Muscle layer of duodenum (tissue), 2 donors: ENCODE measurements around the gene ANHX.
"Not testable (repeated sequence)": the region's sequence is repeated elsewhere in the genome, so short reads cannot be mapped to it uniquely, and the experiment has no call there.

Experiments used
- H3K27ac ChIP-seq: one replicate; pipeline ENCODE4 v1.7.0; 2013; ENCODE audit warnings: mild to moderate bottlenecking, low read length
- H3K27me3 ChIP-seq: one replicate; pipeline ENCODE4 v1.7.0; 2013; ENCODE audit warnings: low read depth, mild to moderate bottlenecking, control low read depth, low read length
- H3K36me3 ChIP-seq, 2 donors: one replicate each; pipeline ENCODE4 v1.7.0; 2013; ENCODE audit warnings: low read length in 2 of 2, control low read depth in 1 of 2, mild to moderate bottlenecking in 1 of 2; ENCODE audit not compliant: insufficient read depth in 2 of 2, control insufficient read depth in 1 of 2
- H3K4me1 ChIP-seq, 2 donors: one replicate each; pipeline ENCODE4 v1.7.0; 2013; ENCODE audit warnings: low read length in 2 of 2, mild to moderate bottlenecking in 2 of 2, control low read depth in 1 of 2, moderate library complexity in 1 of 2; ENCODE audit not compliant: insufficient read depth in 2 of 2, control insufficient read depth in 1 of 2
- H3K4me3 ChIP-seq, 2 donors: one replicate each; pipeline ENCODE4 v1.7.0; 2013; ENCODE audit warnings: low read length in 2 of 2, low read depth in 1 of 2, mild to moderate bottlenecking in 1 of 2
- H3K9me3 ChIP-seq, 2 donors: one replicate each; pipeline ENCODE4 v1.7.0; 2013; ENCODE audit warnings: low read length in 2 of 2, control low read depth in 1 of 2, mild to moderate bottlenecking in 1 of 2; ENCODE audit not compliant: control insufficient read depth in 1 of 2
- donor health status: healthy.

Gene ANHX

DNA sequence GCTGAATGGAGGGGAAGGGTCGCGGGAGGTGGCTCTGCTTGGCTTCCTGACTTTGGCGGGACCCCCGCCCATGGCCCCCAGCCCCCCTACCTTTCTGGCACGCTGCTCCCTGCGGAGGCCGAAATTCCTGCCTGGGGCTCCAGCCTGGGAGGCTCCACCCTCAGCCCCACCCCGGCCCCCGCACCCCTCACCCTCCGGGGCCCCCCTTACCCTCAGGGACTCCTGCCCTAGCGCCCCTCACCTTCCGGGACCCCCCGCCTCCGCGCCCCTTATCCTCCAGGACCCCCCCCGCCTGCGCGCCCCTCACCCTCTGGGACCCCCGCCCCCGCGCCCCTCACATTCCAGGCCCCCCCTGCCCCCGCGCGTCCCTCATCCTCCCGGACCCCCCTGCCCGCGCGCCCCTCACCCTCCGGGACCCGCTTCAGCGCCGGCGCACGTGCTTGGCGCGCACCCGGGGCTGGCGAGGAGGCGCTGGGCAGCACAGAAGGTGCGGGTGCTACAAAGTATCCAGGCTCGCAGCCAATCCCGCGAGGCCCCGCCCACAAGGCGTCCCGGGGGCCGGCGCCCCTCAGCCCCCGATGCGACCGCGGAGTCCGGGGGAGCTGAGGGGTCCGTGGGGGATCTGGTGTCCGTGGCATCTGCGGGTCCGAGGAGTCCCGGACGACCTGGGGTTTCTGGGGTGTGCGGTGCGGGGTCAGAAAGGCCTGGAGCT lies at the start of gene ANHX:
ANHX (minus strand) TSS at position 477 of the 712 bp plus-strand sequence. CDS start 1,521 bp downstream, outside the sequence.
- Histone ChIP-seq H3K27me3 (no peaks in the 10 kb centered on the region), H3K9me3 (peaks cover 4 to 31% of the 10 kb centered on the region in 2 donors), H3K4me1 (no peaks in the 10 kb centered on the region), H3K36me3 (no peaks in the 10 kb centered on the region), H3K4me3 (no peak within 1 kb of the TSS), H3K27ac (no peak within 1 kb of the TSS)

DNA sequence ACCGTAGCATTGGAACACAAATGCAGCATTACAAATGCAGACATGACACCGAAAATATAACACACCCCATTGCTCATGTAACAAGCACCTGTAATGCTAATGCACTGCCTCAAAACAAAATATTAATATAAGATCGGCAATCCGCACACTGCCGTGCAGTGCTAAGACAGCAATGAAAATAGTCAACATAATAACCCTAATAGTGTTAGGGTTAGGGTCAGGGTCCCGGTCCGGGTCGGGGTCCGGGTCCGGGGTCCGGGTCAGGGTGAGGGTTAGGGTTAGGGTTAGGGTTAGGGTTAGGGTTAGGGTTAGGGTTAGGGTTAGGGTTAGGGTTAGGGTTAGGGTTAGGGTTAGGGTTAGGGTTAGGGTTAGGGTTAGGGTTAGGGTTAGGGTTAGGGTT lies 29.0 kb upstream of the ANHX start:
- not testable (repeated sequence) for H3K4me3 ChIP-seq, H3K27ac ChIP-seq, H3K27me3 ChIP-seq, H3K36me3 ChIP-seq, H3K4me1 ChIP-seq, H3K9me3 ChIP-seq

DNA sequence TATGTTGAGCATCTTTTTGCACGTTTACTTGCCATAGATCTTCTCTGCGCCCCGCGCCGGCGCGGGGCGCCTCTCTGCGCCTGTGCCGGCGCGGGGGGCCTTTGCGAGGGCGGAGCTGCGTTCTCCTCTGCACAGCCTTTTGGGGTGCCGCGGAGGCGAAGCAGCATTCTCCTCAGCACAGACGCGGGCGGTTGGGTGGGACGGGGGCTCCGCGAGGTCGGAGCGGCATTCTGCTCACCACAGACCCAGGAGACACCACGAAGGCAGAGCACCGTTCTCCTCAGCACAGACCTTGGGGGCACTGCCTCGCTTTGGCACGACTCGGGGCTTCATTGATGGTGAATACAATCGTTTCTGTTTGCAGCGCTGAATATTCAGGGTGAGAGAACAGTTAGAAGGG lies 28.5 kb upstream of the ANHX start:
- H3K9me3 ChIP-seq: no peaks in the 10 kb centered on the region
- no peaks in the 10 kb centered on the region for H3K27me3 ChIP-seq
- no peak overlapping the region for H3K4me3 ChIP-seq
- H3K36me3 ChIP-seq: no peaks in the 10 kb centered on the region
- no peaks in the 10 kb centered on the region for H3K4me1 ChIP-seq
- H3K27ac ChIP-seq: no peak overlapping the region

- Histone ChIP-seq H3K36me3 (no peaks in the 10 kb centered on the region), H3K4me3 (no peak overlapping the region), H3K27ac (no peak overlapping the region), H3K9me3 (peaks cover 0 to 9% of the 10 kb centered on the region in 2 donors), H3K27me3 (no peaks in the 10 kb centered on the region), H3K4me1 (no peaks in the 10 kb centered on the region)
Observed at GRCh38 chr12:133256321-133256720, 20.6 kb upstream of the ANHX start.

DNA sequence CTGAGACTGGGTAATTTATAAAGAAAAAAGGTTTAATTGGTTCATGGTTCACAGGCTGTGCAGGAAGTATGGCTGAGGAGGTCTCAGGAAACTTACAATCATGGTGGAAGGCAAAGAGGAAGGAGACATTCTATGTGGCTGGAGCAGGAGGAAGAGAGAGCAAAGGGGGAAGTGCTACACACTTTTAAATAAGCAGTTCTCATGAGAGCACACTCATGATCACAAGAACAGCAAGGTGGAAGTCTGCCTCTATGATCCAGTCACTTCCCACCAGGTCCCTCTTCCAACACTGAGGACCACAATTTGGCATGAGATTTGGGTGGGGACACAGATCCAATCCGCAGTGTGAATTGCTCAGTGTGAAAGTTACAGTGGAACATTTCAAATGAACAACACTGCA lies 20.2 kb upstream of the ANHX start:
- H3K4me3 ChIP-seq, H3K27me3 ChIP-seq, H3K4me1 ChIP-seq, H3K27ac ChIP-seq, H3K9me3 ChIP-seq, H3K36me3 ChIP-seq: not testable (repeated sequence)

DNA sequence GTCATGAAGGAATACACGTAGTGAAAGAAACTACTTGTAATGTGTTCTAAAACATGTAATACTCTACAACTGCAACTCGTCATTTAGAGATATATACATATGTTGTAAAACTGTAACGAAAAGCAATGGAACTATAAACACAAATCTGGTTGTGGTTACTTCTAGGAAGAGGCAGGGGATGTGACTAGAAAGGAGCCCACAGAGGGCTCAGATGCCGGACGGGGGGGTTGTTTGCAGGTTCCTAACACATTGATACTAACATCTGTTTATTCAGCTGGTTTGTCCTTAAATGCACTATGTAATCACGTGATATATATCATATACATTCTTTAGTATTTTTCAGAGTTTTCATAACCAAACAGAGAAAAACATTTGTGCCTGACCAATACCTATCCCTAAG lies 16.1 kb upstream of the ANHX start:
- Histone ChIP-seq H3K27me3 (no peaks in the 10 kb centered on the region), H3K36me3 (no peaks in the 10 kb centered on the region), H3K27ac (no peak overlapping the region), H3K9me3 (peaks cover 0 to 9% of the 10 kb centered on the region in 2 donors), H3K4me1 (no peaks in the 10 kb centered on the region), H3K4me3 (no peak overlapping the region)

DNA sequence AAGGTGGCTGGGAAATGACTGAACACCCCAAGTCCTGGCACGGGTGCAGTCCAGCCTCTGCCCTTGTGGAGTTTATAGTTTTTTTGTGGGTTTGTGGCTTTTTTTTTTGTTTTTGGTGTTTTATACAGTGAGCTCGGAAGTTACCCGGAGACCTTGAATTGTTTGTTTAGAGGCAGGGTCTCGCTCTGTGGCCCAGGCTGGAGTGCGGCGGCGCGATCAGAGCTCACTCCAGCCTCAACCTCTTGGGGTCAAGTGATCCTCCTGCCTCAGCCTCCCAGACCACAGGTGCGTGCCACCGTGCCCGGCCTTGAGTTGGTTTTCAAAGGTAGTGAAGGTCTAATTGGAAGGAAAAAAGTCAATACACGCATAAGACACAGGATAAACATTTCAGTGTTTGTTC lies 879 bp upstream of the ANHX start:
- no peak overlapping the region for H3K27ac ChIP-seq
- H3K4me1 ChIP-seq: no peaks in the 10 kb centered on the region
- no peaks in the 10 kb centered on the region for H3K27me3 ChIP-seq
- peaks cover 4 to 25% of the 10 kb centered on the region in 2 donors for H3K9me3 ChIP-seq
- H3K4me3 ChIP-seq: no peak overlapping the region
- H3K36me3 ChIP-seq: no peaks in the 10 kb centered on the region

GRCh38 chr12:133236144-133236543 lies 467 bp upstream of the ANHX start:
- Histone ChIP-seq H3K4me3 (no peak overlapping the region), H3K27ac (no peak overlapping the region), H3K9me3 (peaks cover 4 to 29% of the 10 kb centered on the region in 2 donors), H3K4me1 (no peaks in the 10 kb centered on the region), H3K27me3 (no peaks in the 10 kb centered on the region), H3K36me3 (no peaks in the 10 kb centered on the region)

DNA sequence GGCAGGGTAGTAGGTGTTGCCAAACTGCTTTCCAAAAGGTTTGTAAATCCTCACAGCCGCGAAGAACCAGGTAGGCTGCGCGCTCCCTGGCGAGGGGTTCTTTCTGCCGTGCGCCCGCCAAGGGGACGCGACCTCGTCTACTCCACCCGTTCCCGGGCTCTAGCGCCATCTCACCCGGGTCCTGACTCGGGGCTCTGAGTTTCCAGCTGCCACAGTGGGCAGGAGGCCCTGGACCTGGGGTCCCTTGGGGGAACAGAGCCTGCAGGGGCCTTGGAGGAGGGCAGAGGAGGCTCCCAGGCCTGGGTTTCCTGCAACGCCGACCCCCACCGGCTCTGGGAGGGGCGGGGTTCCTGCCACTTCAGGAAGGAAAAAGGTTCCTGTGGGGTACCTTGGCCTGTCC lies 706 bp downstream of the ANHX start:
- Histone ChIP-seq H3K27ac (no peak overlapping the region), H3K4me3 (no peak overlapping the region), H3K4me1 (no peaks in the 10 kb centered on the region), H3K27me3 (no peaks in the 10 kb centered on the region), H3K9me3 (peaks cover 4 to 34% of the 10 kb centered on the region in 2 donors), H3K36me3 (no peaks in the 10 kb centered on the region)

- peaks cover 4 to 41% of the 10 kb centered on the region in 2 donors for H3K9me3 ChIP-seq
- H3K36me3 ChIP-seq: no peaks in the 10 kb centered on the region
- H3K4me1 ChIP-seq: no peaks in the 10 kb centered on the region
- H3K27ac ChIP-seq: no peak overlapping the region
- H3K4me3 ChIP-seq: no peak overlapping the region
- no peaks in the 10 kb centered on the region for H3K27me3 ChIP-seq
Observed at GRCh38 chr12:133233993-133234564, 1.6 kb downstream of the ANHX start.

DNA sequence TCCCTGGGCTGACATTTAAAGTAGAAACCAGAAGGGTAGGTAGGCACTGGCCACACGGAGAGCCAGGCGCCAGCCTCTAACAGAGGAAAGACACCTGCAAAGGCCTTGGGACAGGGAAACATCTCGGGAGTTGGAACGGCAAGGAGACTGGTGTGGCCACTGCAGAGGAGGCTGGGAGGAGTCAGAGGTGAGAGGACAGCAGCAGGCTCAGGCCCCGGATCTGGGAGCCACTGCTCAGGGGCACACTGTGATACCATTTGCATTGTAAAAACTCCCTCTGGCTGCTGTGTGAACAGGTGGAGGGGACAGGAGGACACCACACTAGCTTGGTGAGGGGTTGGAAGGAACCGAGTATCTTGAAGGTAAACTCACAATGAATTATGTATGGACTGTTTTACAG lies 2.7 kb downstream of the ANHX start:
- H3K27ac ChIP-seq: no peak overlapping the region
- H3K36me3 ChIP-seq: no peaks in the 10 kb centered on the region
- no peaks in the 10 kb centered on the region for H3K4me1 ChIP-seq
- H3K27me3 ChIP-seq: no peaks in the 10 kb centered on the region
- no peak overlapping the region for H3K4me3 ChIP-seq
- H3K9me3 ChIP-seq: peaks cover 4 to 42% of the 10 kb centered on the region in 2 donors

- H3K27me3 ChIP-seq: no peaks in the 10 kb centered on the region
- H3K4me3 ChIP-seq: no peak overlapping the region
- H3K27ac ChIP-seq: no peak overlapping the region
- H3K4me1 ChIP-seq: no peaks in the 10 kb centered on the region
- H3K36me3 ChIP-seq: no peaks in the 10 kb centered on the region
- H3K9me3 ChIP-seq: peaks cover 4 to 50% of the 10 kb centered on the region in 2 donors
Observed at GRCh38 chr12:133231001-133231400, 4.7 kb downstream of the ANHX start.
